ENCODE measurements around the gene CXADR.
A peak's percentile ranks its signal among the peaks of the same experiment; 100 is the strongest.

The CXADR gene

DNA sequence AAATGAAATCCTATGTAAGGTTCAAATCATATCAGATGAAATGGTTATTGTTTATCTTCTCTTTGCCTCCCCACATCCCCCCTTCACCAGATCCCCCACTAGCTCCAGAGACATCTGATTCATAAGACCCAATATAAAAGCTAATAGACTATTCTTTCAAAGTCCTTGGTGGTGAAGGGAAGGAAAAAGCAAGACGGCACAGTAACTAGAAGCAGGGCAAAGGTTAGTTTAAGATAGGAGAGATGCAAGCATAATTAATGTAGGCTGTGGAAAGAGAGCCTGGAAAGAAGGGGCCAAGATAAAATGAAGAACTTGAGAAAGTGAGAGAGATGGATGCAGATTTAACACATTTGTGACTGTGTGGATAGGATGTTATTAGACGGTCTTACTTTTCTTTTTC is 66.0 kb downstream of the CXADR start:
- no peak overlapping the region for H3K4me3 ChIP-seq (ENCODE audit: low read depth, low read length)
- TF ChIP-seq, protein P1, sequence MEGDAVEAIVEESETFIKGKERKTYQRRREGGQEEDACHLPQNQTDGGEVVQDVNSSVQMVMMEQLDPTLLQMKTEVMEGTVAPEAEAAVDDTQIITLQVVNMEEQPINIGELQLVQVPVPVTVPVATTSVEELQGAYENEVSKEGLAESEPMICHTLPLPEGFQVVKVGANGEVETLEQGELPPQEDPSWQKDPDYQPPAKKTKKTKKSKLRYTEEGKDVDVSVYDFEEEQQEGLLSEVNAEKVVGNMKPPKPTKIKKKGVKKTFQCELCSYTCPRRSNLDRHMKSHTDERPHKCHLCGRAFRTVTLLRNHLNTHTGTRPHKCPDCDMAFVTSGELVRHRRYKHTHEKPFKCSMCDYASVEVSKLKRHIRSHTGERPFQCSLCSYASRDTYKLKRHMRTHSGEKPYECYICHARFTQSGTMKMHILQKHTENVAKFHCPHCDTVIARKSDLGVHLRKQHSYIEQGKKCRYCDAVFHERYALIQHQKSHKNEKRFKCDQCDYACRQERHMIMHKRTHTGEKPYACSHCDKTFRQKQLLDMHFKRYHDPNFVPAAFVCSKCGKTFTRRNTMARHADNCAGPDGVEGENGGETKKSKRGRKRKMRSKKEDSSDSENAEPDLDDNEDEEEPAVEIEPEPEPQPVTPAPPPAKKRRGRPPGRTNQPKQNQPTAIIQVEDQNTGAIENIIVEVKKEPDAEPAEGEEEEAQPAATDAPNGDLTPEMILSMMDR (IDR thresholded peaks at IDR 0.05; ENCODE audit: borderline replicate concordance, insufficient read depth, low read depth, low read length): no peak

DNA sequence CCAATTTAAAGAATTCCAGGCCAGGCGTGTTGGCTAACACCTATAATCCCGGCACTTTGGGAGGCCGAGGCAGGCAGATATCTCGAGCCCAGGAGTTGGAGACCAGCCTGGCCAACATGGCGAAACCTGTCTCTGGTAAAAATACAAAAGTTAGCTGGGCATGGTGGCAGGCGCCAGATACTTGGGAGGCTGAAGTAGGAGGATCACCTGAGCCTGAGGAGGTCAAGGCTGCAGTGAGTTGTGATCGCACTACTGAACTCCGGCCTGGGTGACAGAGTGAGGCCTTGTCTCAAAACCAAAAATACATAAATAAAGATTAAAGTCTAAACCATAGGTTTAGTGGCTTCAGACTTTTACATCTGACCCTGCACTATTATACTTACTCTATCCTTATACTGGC is 67.5 kb downstream of the CXADR start:
- TF ChIP-seq, protein P1 (IDR thresholded peaks at IDR 0.05; ENCODE audit: borderline replicate concordance, insufficient read depth, low read depth, low read length): no peak
- H3K4me3 ChIP-seq (ENCODE audit: low read depth, low read length): no peak overlapping the region

DNA sequence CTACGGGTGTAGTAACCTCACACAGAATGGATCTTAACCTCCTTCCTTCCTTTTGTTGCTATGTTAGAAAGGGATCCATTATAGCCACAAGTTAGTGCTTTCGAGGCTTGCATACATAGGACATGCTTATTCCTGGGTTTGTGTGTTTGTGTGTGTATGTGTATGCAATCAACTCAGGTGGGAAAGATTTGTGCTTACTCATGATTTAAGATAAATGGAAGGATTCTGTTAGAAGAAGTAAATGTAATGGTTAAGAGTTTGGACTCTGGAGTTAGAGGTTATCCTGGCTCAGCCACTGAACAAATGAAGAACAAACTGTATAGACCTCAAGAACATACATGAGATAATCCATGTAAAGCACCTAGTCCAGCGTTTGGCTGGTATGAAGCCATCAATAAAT is 71.1 kb downstream of the CXADR start:
- TF ChIP-seq, protein P1 (IDR thresholded peaks at IDR 0.05; ENCODE audit: borderline replicate concordance, insufficient read depth, low read depth, low read length): no peak
- H3K4me3 ChIP-seq (ENCODE audit: low read depth, low read length): no peak overlapping the region

DNA sequence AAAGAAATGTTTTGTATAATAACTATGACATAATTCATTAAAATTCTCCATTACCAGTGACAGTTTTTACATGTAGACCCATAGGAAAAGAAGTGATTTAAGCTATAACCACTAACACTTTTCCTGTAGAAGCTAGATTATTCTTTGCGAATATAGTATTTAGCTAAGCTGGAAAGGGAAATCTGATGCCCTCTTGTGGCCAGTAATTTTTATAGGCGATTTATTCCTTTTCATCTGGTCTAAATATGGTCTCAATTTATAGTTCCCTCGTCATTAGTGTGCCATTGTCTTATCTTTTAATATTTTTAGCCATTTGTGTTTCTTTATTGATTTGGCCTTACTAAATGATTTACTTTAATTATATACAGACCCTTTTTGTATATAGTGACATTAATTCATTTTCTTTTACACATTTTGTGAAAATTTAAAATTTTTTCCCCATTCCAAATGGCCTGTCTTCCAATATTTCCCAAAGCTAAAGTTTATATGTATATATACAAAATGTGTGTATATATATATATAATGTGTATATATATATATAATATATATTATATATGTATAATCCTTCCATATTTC is 73.1 kb downstream of the CXADR start:
- H3K4me3 ChIP-seq (ENCODE audit: low read depth, low read length): no peak overlapping the region
- TF ChIP-seq, protein P1 (IDR thresholded peaks at IDR 0.05; ENCODE audit: borderline replicate concordance, insufficient read depth, low read depth, low read length): peak; percentile 14; the same call in 1 of the 2 replicates

DNA sequence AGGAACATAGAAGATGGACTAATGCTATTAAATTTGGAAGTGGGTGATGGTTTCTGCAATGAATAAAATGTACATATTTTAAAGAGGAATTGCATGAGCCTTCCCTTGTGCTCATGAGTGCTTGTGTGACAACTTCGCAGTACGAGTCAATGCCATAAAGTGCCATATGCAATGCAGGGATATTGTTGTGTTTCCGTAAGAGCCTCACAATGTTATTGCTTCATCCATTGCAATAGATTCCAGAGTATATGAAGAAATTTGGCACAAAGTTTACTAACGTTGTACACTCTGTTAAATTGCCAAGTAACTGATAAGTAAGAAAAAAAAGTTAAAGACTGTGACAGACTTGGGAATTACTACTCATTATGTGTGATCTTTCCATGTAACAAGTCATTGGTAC is 77.6 kb downstream of the CXADR start:
- no peak overlapping the region for H3K4me3 ChIP-seq (ENCODE audit: low read depth, low read length)
- TF ChIP-seq, protein P1 (IDR thresholded peaks at IDR 0.05; ENCODE audit: borderline replicate concordance, insufficient read depth, low read depth, low read length): no peak

DNA sequence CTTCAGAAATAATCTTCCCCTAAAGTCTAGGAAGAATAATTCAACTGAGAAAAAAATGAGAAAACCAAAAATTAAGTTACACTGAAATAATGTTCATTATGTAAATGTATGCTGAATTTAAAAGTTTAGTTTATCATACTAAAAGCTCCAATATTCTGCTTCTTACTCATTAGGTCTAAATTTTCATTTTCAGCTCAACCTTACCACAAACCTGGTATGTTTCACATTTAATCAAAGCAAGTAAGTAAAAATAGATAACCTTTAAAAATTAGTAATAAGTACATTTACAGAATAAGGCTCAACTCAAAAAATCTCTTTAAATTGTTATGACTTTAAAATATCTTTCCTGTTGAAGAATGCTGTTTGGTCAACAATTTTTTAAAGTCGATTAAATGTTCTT is 84.8 kb downstream of the CXADR start:
- TF ChIP-seq, protein P1 (IDR thresholded peaks at IDR 0.05; ENCODE audit: borderline replicate concordance, insufficient read depth, low read depth, low read length): no peak
- no peak overlapping the region for H3K4me3 ChIP-seq (ENCODE audit: low read depth, low read length)

DNA sequence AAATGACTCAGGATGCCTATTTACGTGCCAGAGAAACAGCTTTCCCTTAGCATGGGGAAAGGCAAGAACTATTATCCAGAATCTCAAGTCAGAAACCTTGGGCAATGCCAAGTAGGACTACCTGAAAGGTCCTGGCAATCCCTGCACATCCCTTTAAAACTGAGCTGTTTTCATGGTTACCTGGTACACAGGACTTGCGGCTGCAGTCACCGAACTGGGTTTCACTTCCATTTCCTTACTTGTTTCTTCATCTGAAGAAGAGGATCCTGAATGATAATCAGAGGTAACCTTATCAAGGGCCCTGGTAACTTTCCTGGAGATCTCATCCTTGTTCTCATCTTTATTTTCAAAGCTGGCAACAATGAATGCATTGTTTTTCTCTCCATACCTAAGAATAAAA is 85.6 kb downstream of the CXADR start:
- TF ChIP-seq, protein P1 (IDR thresholded peaks at IDR 0.05; ENCODE audit: borderline replicate concordance, insufficient read depth, low read depth, low read length): no peak
- no peak overlapping the region for H3K4me3 ChIP-seq (ENCODE audit: low read depth, low read length)

All from GM12875 (cell line).